Thyroid gland (tissue), 4 donors: ENCODE results near the gene TOP1. TPM values are rescaled to one million over a fixed set of nuclear protein-coding genes. Genes with fewer than 3 reads are reported as not detected.

Source experiments
- DNase-seq, 2 donors: peaks; one replicate each; pipeline ENCODE4 v3.0.0-alpha.2; 2019
- H3K27ac ChIP-seq, 3 donors: fragments of 200-600 bp; sonication (generic); 1 replicate in 2 of 3; 2 replicates in 1 of 3; pipeline ENCODE4 v1.5.1; 2016 to 2019; ENCODE audit warnings: mild to moderate bottlenecking in 1 of 3, moderate library complexity in 1 of 3
- H3K27me3 ChIP-seq: fragments of 200-600 bp; sonication (generic); one replicate; pipeline ENCODE4 v1.5.1; 2019
- H3K36me3 ChIP-seq, 2 donors: fragments of 200-600 bp; sonication (generic); one replicate each; pipeline ENCODE4 v1.5.1; 2016 to 2019
- H3K4me1 ChIP-seq, 2 donors: fragments of 200-600 bp; sonication (generic); one replicate each; pipeline ENCODE4 v1.5.1; 2017 to 2019
- H3K4me3 ChIP-seq, 3 donors: fragments of 200-600 bp; sonication (generic); replicated peaks in 1 of 3; 1 replicate in 2 of 3; 2 replicates in 1 of 3; pipeline ENCODE4 v1.5.1; 2016; ENCODE audit warnings: mild to moderate bottlenecking in 1 of 3
- H3K9me3 ChIP-seq: fragments of 200-600 bp; sonication (generic); one replicate; pipeline ENCODE4 v1.5.1; 2017
- CTCF ChIP-seq, 6 experiments: fragments of 200-600 bp in 3 of 6; fragments of 450-650 bp in 3 of 6; sonication (generic) in 3 of 6; IDR thresholded peaks; one replicate each; pipeline ENCODE4 v1.5.1; 2016 to 2019; ENCODE audit warnings: antibody characterized with exemption in 6 of 6, mild to moderate bottlenecking in 2 of 6, inconsistent platforms in 1 of 6, moderate library complexity in 1 of 6
- POLR2A ChIP-seq, 2 donors: fragments of 450-650 bp; IDR thresholded peaks; one replicate each; pipeline ENCODE4 v1.6.1; 2017; ENCODE audit warnings: antibody characterized with exemption in 2 of 2, mild to moderate bottlenecking in 2 of 2, moderate library complexity in 1 of 2
- WGBS, 2 donors: methylation state at CpG; one replicate each; pipeline ENCODE4 v1.1.5; 2017; 5-methylcytosine and 5-hydroxymethylcytosine counted together
- intact Hi-C: fragments of 100-400 bp; cut with DNase I; formaldehyde crosslinking; loops from one replicate; pipeline ENCODE4 v1.15.1; 2023
- total RNA-seq, 4 donors: library from RNA; depleted of rRNA; stranded (reverse); fragments of >200 nt; gene quantifications; one replicate each; pipeline ENCODE4 v1.2.3, GENCODE V29; 2016

Gene TOP1
- total RNA-seq, 4 donors from 2014 or later: 31.3 to 46.3 (median 41.4) TPM

GRCh38 chr20:41027366-41027765 lies 1.3 kb upstream of the TOP1 start:
- Histone ChIP-seq H3K36me3 (no peaks in the 10 kb centered on the region), H3K9me3 (no peaks in the 10 kb centered on the region), H3K4me1 (peaks cover 16 to 28% of the 10 kb centered on the region in 2 donors), H3K27ac (no peak overlapping the region), H3K27me3 (no peaks in the 10 kb centered on the region), H3K4me3 (no peak overlapping the region)
- DNase-seq: no peak
- no peak for TF ChIP-seq CTCF (IDR thresholded peaks at IDR 0.05)
- no peak for TF ChIP-seq POLR2A (IDR thresholded peaks at IDR 0.05)
- 89 to 90% methylated on average over 8 of the region's 8 CpGs for WGBS, 2 donors
- intact Hi-C loops: no loop called here

- intact Hi-C loops: no loop called here
- no peaks in the 10 kb centered on the region for H3K27me3 ChIP-seq
- H3K4me1 ChIP-seq: peaks cover 21 to 33% of the 10 kb centered on the region in 2 donors
- DNase-seq: no peak
- H3K36me3 ChIP-seq: no peaks in the 10 kb centered on the region
- TF ChIP-seq POLR2A (IDR thresholded peaks at IDR 0.05): no peak
- no peak for TF ChIP-seq CTCF (IDR thresholded peaks at IDR 0.05)
- WGBS, 2 donors: 29 to 30% methylated on average over 10 of the region's 10 CpGs
- H3K27ac ChIP-seq: peak overlapping the region in 2 of 3 donors; percentile 0 to 98
- H3K4me3 ChIP-seq: peak overlapping the region in 1 of 3 donors; percentile 20
- no peaks in the 10 kb centered on the region for H3K9me3 ChIP-seq
Observed at GRCh38 chr20:41027872-41028358, 707 bp upstream of the TOP1 start.

GRCh38 chr20:41029150-41029901 lies 704 bp downstream of the TOP1 start:
- intact Hi-C loops: no loop called here
- Histone ChIP-seq H3K4me3 (peak overlapping the region; percentile 86 to 100 (median 89)), H3K36me3 (no peaks in the 10 kb centered on the region), H3K27ac (peak overlapping the region; percentile 78 to 98 (median 91)), H3K27me3 (no peaks in the 10 kb centered on the region), H3K4me1 (peaks cover 31 to 45% of the 10 kb centered on the region in 2 donors), H3K9me3 (no peaks in the 10 kb centered on the region)
- WGBS, 2 donors: 0% methylated on average over 27 to 52 of the region's 69 CpGs
- peak; percentile 29 to 31 for DNase-seq
- no peak for TF ChIP-seq POLR2A (IDR thresholded peaks at IDR 0.05)
- TF ChIP-seq CTCF (IDR thresholded peaks at IDR 0.05): no peak

- peak overlapping the region; percentile 86 to 100 (median 89) for H3K4me3 ChIP-seq
- DNase-seq: no peak
- TF ChIP-seq CTCF (IDR thresholded peaks at IDR 0.05) (no peak), POLR2A (IDR thresholded peaks at IDR 0.05) (no peak)
- no peaks in the 10 kb centered on the region for H3K27me3 ChIP-seq
- no peaks in the 10 kb centered on the region for H3K9me3 ChIP-seq
- H3K27ac ChIP-seq: peak overlapping the region; percentile 78 to 98 (median 91)
- no peaks in the 10 kb centered on the region for H3K36me3 ChIP-seq
- H3K4me1 ChIP-seq: peaks cover 35 to 48% of the 10 kb centered on the region in 2 donors
- 11 to 16% methylated on average over 6 of the region's 6 CpGs for WGBS, 2 donors
- intact Hi-C loops: no loop called here
Observed at GRCh38 chr20:41030061-41030460, 1.4 kb downstream of the TOP1 start.
